ENCODE results near the gene SLC17A3. TPM values are rescaled to one million over a fixed set of nuclear protein-coding genes. Genes with fewer than 3 reads are reported as not detected.

Gene SLC17A3
- total RNA-seq, 1 donor from 2014 or later = not detected

- Histone ChIP-seq H3K4me3 (ENCODE audit: low read depth, low read length) (no peak overlapping the region), H3K36me3 (ENCODE audit: control insufficient read depth, insufficient read depth, low read length) (no peaks in the 10 kb centered on the region), H3K27me3 (ENCODE audit: control insufficient read depth, insufficient read depth, low read length) (no peaks in the 10 kb centered on the region)
- DNase-seq (ENCODE audit: low read depth) = no peak
- no peak for TF ChIP-seq CTCF (IDR thresholded peaks at IDR 0.05; ENCODE audit: insufficient read depth, low read length, poor library complexity, severe bottlenecking)
Observed at GRCh38 chr6:25898289-25898977, 24.4 kb upstream of the SLC17A3 start.

- TF ChIP-seq CTCF (IDR thresholded peaks at IDR 0.05; ENCODE audit: insufficient read depth, low read length, poor library complexity, severe bottlenecking) = no peak
- Histone ChIP-seq H3K36me3 (ENCODE audit: control insufficient read depth, insufficient read depth, low read length) (no peaks in the 10 kb centered on the region), H3K27me3 (ENCODE audit: control insufficient read depth, insufficient read depth, low read length) (no peaks in the 10 kb centered on the region), H3K4me3 (ENCODE audit: low read depth, low read length) (no peak overlapping the region)
- no peak for DNase-seq (ENCODE audit: low read depth)
Observed at GRCh38 chr6:25896252-25896651, 22.2 kb upstream of the SLC17A3 start.

- DNase-seq (ENCODE audit: low read depth) = no peak
- Histone ChIP-seq H3K27me3 (ENCODE audit: control insufficient read depth, insufficient read depth, low read length) (no peaks in the 10 kb centered on the region), H3K36me3 (ENCODE audit: control insufficient read depth, insufficient read depth, low read length) (no peaks in the 10 kb centered on the region), H3K4me3 (ENCODE audit: low read depth, low read length) (no peak overlapping the region)
- no peak for TF ChIP-seq CTCF (IDR thresholded peaks at IDR 0.05; ENCODE audit: insufficient read depth, low read length, poor library complexity, severe bottlenecking)
Observed at GRCh38 chr6:25895771-25896170, 21.7 kb upstream of the SLC17A3 start.

- TF ChIP-seq CTCF (IDR thresholded peaks at IDR 0.05; ENCODE audit: insufficient read depth, low read length, poor library complexity, severe bottlenecking) = no peak
- H3K4me3 ChIP-seq (ENCODE audit: low read depth, low read length) = no peak overlapping the region
- H3K36me3 ChIP-seq (ENCODE audit: control insufficient read depth, insufficient read depth, low read length) = no peaks in the 10 kb centered on the region
- H3K27me3 ChIP-seq (ENCODE audit: control insufficient read depth, insufficient read depth, low read length) = no peaks in the 10 kb centered on the region
- DNase-seq (ENCODE audit: low read depth) = no peak
Observed at GRCh38 chr6:25893778-25894177, 19.7 kb upstream of the SLC17A3 start.

GRCh38 chr6:25892877-25893276, 18.8 kb upstream of the SLC17A3 start:
- Histone ChIP-seq H3K36me3 (ENCODE audit: control insufficient read depth, insufficient read depth, low read length) (no peaks in the 10 kb centered on the region), H3K4me3 (ENCODE audit: low read depth, low read length) (no peak overlapping the region), H3K27me3 (ENCODE audit: control insufficient read depth, insufficient read depth, low read length) (no peaks in the 10 kb centered on the region)
- TF ChIP-seq CTCF (IDR thresholded peaks at IDR 0.05; ENCODE audit: insufficient read depth, low read length, poor library complexity, severe bottlenecking) = no peak
- DNase-seq (ENCODE audit: low read depth) = no peak

Data from kidney epithelial cell (primary cell).